Kasumi-1 (cell line): ENCODE data around the gene SIM2.

Experiments used
- DNase-seq, 2 experiments: peaks; one replicate each; lab custom pipeline; 2025; lab: John Stamatoyannopoulos, UW

SIM2 gene

DNA sequence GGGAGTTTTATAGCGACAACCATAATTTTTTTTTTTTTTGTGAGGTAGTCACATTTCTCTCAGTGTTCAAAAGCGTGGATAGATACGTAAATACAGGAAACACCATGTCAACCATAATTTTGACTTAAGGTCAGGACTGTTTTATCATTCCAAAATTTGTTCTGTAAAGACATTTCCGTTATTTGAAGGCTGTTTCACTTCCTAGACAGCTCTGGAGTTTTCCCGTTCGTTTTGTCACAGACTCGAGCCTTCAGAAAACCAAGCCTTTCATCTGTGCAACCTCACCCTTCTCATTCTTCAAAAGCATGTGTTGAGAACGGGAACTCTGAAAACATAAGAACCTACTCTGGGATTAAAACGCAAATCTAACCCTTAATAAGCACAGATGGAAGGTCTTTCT is 17.9 kb downstream of the SIM2 start:
- no peak for DNase-seq

GRCh38 chr21:36717976-36718375 is 19.1 kb downstream of the SIM2 start:
- no peak for DNase-seq

- no peak for DNase-seq
Measured at GRCh38 chr21:36718951-36719501, 20.1 kb downstream of the SIM2 start.

DNA sequence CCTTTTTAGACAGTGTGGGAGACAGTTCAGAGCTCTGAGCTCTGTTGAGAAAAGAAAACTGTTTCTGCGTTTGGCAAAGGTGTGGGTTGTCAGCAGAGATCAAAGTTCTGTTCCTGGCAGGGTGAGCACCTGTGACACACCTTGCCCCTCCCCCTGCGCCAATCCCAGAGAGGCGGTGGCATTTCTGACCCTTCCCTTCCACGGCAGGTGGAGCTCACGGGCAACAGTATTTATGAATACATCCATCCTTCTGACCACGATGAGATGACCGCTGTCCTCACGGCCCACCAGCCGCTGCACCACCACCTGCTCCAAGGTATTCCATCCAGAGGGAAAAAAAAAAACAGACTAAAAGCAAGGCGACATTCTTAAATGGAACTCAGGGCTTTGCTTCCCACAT is 20.7 kb downstream of the SIM2 start:
- DNase-seq = no peak

DNA sequence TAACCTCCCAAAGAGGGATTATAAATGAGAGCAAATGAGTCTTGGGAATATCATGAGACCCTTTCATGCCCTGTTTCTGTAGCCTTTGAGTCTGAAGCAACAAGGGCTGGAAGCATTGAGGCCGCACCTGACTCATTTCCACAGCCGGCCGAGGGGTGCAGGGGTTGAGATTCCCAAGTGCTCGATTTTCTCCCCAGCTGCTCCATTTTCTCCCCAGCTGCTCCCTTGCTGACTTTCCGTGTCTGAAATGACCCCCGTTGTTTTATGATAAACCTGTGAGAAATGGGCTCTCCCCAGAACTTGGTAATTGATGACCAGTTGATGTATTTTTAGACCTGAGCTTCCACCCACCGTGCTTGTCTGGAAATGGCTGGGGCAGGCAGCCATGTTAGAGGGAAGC is 22.9 kb downstream of the SIM2 start:
- no peak for DNase-seq

DNA sequence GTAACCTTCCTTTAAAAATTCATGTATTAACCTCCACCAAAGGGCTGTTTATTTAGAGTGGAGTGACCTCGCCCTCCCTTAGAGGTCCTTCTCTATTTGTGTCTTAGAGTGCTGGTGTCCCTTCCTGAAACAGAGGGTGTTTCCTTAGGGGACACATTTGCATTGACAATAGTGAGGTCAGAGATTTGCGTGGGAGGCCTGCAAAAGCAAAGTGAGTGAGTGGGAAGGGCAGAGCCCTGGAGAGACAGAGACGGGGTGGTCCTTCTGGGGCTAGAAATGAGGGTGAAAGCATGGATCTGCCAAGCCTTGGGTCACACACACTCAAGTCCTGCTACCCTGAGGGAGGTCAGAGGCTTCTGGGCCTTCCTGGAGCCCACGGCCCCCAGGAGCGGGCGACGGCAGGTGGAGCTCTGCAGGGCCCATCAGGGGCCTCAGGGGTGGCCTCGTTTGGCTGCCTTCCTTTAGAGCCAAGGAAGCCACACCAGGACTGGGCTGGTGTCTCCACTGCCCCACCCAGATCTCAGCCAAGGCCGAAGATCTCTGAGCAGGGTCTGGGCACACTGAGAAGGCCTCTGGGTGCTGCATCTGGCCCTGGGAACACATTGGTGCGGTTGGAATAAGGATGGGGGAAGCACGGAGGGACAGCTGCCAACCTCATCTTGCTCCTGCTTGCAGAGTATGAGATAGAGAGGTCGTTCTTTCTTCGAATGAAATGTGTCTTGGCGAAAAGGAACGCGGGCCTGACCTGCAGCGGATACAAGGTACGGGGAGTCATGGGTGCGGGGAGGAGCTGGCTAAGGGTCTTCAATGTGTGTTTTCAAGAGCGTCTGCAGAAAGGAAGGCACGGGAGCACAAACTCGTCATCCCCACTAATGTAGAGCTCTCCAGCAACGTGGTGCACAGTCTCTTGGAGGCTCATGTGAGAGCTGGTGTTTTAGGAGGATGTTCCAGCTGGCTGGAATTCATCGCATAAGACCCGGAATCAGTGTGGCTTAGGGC is 23.8 kb downstream of the SIM2 start:
- no peak for DNase-seq

DNA sequence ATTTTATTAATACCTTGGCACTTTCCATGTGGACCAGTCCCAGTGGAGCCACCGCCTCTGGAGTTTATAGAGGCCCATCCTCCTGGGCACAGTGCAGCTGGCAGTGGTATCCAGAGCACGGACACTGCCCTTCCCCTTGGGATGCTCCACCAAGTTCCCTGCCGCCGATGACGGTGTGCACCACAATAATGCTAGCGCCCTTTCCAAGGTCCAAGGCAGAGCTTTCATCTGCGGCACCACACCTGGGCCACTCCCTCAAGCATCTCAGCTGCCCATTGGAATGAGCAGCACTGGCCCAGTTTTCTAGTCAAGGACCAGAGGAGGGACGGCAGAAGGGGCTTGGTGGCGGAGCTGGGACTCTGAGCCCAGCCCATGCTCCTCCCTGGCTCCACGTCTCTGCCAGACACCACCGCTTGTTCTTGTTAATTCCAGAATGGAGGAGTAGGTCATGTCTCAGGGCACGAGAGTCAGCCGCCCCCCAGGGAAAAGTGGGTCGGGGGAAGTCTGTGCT is 24.5 kb downstream of the SIM2 start:
- DNase-seq = no peak

DNA sequence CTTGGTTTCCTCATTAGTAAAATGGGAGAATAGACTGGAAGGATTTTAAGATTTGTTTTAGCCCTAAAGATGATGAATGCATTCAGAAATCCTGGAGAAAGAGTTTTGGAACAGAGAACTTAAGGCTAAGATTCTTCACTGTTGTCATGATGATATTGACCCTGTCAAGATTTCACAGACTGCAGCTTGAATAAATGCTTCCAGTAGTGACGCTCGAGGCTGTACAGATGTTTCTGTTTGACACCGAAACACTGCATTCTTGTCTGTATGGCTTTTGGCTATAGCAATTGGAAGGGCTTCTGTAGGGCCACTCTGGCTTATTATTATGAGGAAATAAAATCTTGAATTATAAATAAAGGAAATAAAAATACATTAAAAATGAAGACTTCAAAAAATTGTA is 25.7 kb downstream of the SIM2 start:
- no peak for DNase-seq

- DNase-seq = no peak
Measured at GRCh38 chr21:36725793-36726386, 27.0 kb downstream of the SIM2 start.

DNA sequence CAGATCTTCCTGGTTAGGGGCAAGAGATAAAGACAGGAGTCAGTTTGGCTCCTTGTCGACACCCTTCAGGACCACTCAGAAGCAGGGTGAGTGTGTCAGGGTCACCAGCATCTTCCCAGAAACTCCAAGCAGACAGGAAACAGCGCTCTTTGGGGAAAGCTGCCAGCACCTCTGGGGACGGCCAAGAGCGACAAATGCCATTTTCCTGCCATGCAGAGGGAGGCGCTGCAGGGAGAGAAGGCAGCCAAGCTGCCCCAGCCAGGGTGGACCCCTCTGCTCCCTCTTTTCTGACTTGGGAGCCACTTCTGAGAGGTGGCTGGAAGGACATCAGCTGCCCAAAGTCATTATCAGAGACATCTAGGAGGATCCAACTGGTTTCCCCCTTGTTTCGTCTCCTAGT is 29.0 kb downstream of the SIM2 start:
- DNase-seq = no peak

- DNase-seq = no peak
Measured at GRCh38 chr21:36728371-36729111, 29.6 kb downstream of the SIM2 start.

GRCh38 chr21:36729310-36729970 is 30.5 kb downstream of the SIM2 start:
- DNase-seq = no peak

- no peak for DNase-seq
Measured at GRCh38 chr21:36730291-36731281, 31.7 kb downstream of the SIM2 start.

DNA sequence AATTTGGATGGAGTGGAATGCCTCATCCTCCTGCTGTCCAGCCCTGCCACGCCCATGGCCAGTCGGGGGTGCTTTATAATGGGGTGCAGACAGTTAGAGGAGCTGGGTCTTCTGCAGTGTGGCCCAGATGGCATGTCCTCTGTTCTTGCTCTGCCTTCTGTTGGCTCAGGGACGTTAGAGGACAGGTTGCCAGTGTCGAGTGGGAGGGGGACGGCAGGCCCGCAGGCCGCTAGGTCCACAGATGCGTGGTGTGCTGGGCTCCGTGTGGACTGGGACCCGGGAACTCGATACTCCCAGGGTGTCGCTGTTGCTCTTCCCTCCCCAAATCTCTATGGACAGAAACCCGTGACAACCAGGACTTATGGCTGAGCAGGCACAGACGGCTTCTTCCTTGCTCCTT is 33.3 kb downstream of the SIM2 start:
- DNase-seq = no peak

GRCh38 chr21:36732761-36733160 is 33.8 kb downstream of the SIM2 start:
- no peak for DNase-seq

DNA sequence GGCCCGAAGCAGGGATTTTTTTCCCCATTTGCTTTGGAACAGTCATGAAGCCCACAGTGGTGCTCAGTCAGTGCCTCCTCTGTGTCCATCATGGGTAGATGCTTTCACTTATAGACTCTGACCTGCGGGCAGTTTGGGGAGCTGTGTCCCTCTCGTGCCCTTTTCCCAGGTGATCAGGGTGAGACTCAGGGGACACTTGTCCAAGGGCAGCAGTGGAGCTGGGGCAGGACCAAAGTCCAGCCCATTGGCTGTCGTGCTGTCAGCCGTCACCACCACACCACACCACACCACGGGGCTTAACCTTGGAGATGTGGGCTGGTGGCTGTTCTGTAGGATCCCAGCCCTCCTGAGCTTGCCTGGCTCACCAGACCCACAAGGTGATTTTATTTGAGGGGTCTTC is 34.9 kb downstream of the SIM2 start:
- no peak for DNase-seq

GRCh38 chr21:36734367-36735200 is 35.7 kb downstream of the SIM2 start:
- DNase-seq = no peak

DNA sequence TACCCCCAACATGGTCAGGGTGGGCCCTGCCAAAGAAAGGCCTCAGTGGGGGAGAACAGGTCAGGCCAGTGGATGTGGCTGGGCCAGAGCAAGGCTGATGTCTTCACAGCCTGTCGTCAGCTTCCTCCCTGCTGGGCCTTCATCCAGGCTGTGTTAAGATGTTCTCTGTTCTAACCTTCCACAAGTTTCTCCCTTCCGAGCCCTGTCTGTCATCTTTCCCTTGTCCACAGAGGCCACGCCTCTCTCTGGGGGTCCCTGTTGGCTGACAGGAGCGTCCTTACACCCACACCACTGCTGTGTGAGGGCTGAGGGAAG is 36.2 kb downstream of the SIM2 start:
- no peak for DNase-seq

- DNase-seq = no peak
Measured at GRCh38 chr21:36735724-36736320, 36.9 kb downstream of the SIM2 start.
